HepG2 (cell line): ENCODE measurements around the gene GCLC. TPM values are rescaled to one million over a fixed set of nuclear protein-coding genes. Genes with fewer than 3 reads are reported as not detected.
A peak's percentile ranks its signal among the peaks of the same experiment; 100 is the strongest.

Source experiments
- ATAC-seq: fragments of 200-7000 bp; cut with Tn5 transposase; 3 replicates; pipeline ENCODE4 v1.9.1; 2020; ENCODE audit warnings: mild to moderate bottlenecking, moderate library complexity
- BruUV-seq: library from RNA; stranded (reverse); fragments of 400-500 nt; replicated peaks from 2 replicates; lab custom pipeline; 2021; lab: Mats Ljungman, UMichigan
- CTCF ChIA-PET: fragments of 300-600 bp; formaldehyde crosslinking; extraction: SDS; loops from one replicate; lab custom pipeline; 2021; ENCODE audit warnings: low total read pairs, inconsistent platforms, low intra/inter-chr PET ratio; lab: Yijun Ruan, JAX
- POLR2A ChIA-PET: fragments of 350-600 bp; sonication (Branson Sonifier 250); formaldehyde crosslinking; loops from one replicate; lab custom pipeline; 2020; ENCODE audit warnings: antibody characterized with exemption, inconsistent platforms; lab: Yijun Ruan, JAX
- DNase-seq: peaks from one replicate; pipeline ENCODE4 v3.0.0-alpha.2; 2015; ENCODE audit warnings: low spot score
- FAIRE-seq: peaks from 3 replicates; lab custom pipeline; 2011; peaks lifted over from hg19 to GRCh38; lab: Jason Lieb, UNC
- H2AFZ ChIP-seq: one replicate; pipeline ENCODE4 v1.6.1; 2011; ENCODE audit warnings: low read length, inconsistent platforms
- H3K27ac ChIP-seq: fragments of 300-600 bp; 3 replicates; pipeline ENCODE4 v1.8.0; 2011; ENCODE audit warnings: mixed run types, mild to moderate bottlenecking, mixed read lengths, low read length, inconsistent platforms; ENCODE audit not compliant: insufficient read depth; ENCODE audit errors: extremely low read length
- H3K27me3 ChIP-seq, 2 experiments: fragments of 200-600 bp in 1 of 2; 2 replicates in 1 of 2; 3 replicates in 1 of 2; pipeline versions ENCODE4 v1.6.0 to v1.8.0; 2011; ENCODE audit warnings: low read length in 2 of 2, mild to moderate bottlenecking in 2 of 2, moderate library complexity in 2 of 2, inconsistent platforms in 1 of 2; ENCODE audit not compliant: insufficient read depth in 2 of 2, control insufficient read depth in 1 of 2
- H3K36me3 ChIP-seq, 2 experiments: fragments of 200-600 bp in 1 of 2; replicated peaks in 1 of 2; 2 replicates in 1 of 2; 3 replicates in 1 of 2; pipeline versions ENCODE4 v1.5.1 to v1.8.0; 2011; ENCODE audit warnings: low read length in 2 of 2, inconsistent platforms in 1 of 2; ENCODE audit not compliant: insufficient read depth in 2 of 2, control insufficient read depth in 1 of 2
- H3K4me1 ChIP-seq: 2 replicates; pipeline ENCODE4 v1.5.1; 2012; ENCODE audit warnings: low read length, inconsistent platforms; ENCODE audit not compliant: insufficient read depth
- H3K4me2 ChIP-seq: 2 replicates; pipeline ENCODE4 v1.6.0; 2011; ENCODE audit warnings: low read depth, low read length, inconsistent platforms
- H3K4me3 ChIP-seq, 3 experiments: fragments of 200-600 bp in 1 of 3; sonication (generic), shearing (Covaris generic) in 1 of 3; replicated peaks in 1 of 3; 2 replicates each; pipeline ENCODE4 v1.5.1; 2011 to 2016; ENCODE audit warnings: low read length in 3 of 3, inconsistent platforms in 2 of 3, low read depth in 2 of 3, mild to moderate bottlenecking in 2 of 3, control low read depth in 1 of 3, mixed read lengths in 1 of 3; ENCODE audit not compliant: insufficient read depth in 1 of 3
- H3K79me2 ChIP-seq: one replicate; pipeline ENCODE4 v1.6.1; 2011; ENCODE audit warnings: low read length, inconsistent platforms; ENCODE audit not compliant: insufficient read depth
- H3K9ac ChIP-seq: 2 replicates; pipeline ENCODE4 v1.6.0; 2011; ENCODE audit warnings: mild to moderate bottlenecking, low read depth, low read length, inconsistent platforms; ENCODE audit not compliant: insufficient read depth
- H3K9me3 ChIP-seq: 2 replicates; pipeline ENCODE4 v1.5.1; 2012; ENCODE audit warnings: mild to moderate bottlenecking, low read length
- H4K20me1 ChIP-seq: 2 replicates; pipeline ENCODE4 v1.6.0; 2011; ENCODE audit warnings: inconsistent platforms, mild to moderate bottlenecking, low read length, moderate library complexity; ENCODE audit not compliant: insufficient read depth
- HIVEP1 ChIP-seq: sonication (generic); formaldehyde crosslinking; IDR thresholded peaks from 2 replicates; pipeline ENCODE4 v1.4.0; 2020; ENCODE audit warnings: mild to moderate bottlenecking, missing genetic modification reagents
- IRF9 ChIP-seq: sonication (generic); formaldehyde crosslinking; IDR thresholded peaks from 2 replicates; pipeline ENCODE4 v1.8.0; 2022; ENCODE audit warnings: missing genetic modification reagents, mild to moderate bottlenecking, borderline replicate concordance
- KLF16 ChIP-seq, 2 experiments: sonication (generic) in 1 of 2; formaldehyde crosslinking in 1 of 2; IDR thresholded peaks; 2 replicates each; pipeline versions ENCODE4 v1.6.1 to v1.8.0; 2016 to 2023; ENCODE audit warnings: missing genetic modification reagents in 2 of 2, missing compliant biosample characterization in 1 of 2
- NR0B2 ChIP-seq: sonication (generic); formaldehyde crosslinking; IDR thresholded peaks from 2 replicates; pipeline ENCODE4 v1.4.0; 2020; ENCODE audit warnings: mild to moderate bottlenecking, missing genetic modification reagents
- NR2C2 ChIP-seq: sonication (generic); formaldehyde crosslinking; IDR thresholded peaks from 2 replicates; pipeline ENCODE4 v1.4.0; 2020; ENCODE audit warnings: missing genetic modification reagents, mild to moderate bottlenecking, moderate library complexity, borderline replicate concordance
- POLR2A ChIP-seq, 2 experiments: IDR thresholded peaks; 2 replicates each; pipeline ENCODE4 v1.6.1; 2011; ENCODE audit warnings: low read depth in 2 of 2, low read length in 2 of 2, mild to moderate bottlenecking in 1 of 2, moderate library complexity in 1 of 2; ENCODE audit not compliant: insufficient read depth in 1 of 2
- SALL1 ChIP-seq: sonication (generic); formaldehyde crosslinking; IDR thresholded peaks from 2 replicates; pipeline ENCODE4 v1.8.0; 2022; ENCODE audit warnings: mild to moderate bottlenecking, missing genetic modification reagents
- THAP7 ChIP-seq: sonication (generic); formaldehyde crosslinking; IDR thresholded peaks from 2 replicates; pipeline ENCODE4 v1.8.1; 2023; ENCODE audit warnings: mild to moderate bottlenecking, missing genetic modification reagents
- ZHX2 ChIP-seq, 2 experiments: sonication (generic) in 1 of 2; formaldehyde crosslinking in 1 of 2; IDR thresholded peaks; 2 replicates each; pipeline versions ENCODE4 v1.6.1 to v1.9.0; 2014 to 2022; ENCODE audit warnings: antibody characterized with exemption in 1 of 2, borderline replicate concordance in 1 of 2, inconsistent platforms in 1 of 2, low read depth in 1 of 2, missing genetic modification reagents in 1 of 2
- ZMAT3 ChIP-seq: sonication (generic); formaldehyde crosslinking; conservative IDR thresholded peaks from 2 replicates; pipeline ENCODE4 v1.7.0; 2021; ENCODE audit warnings: missing genetic modification reagents
- ZNF138 ChIP-seq: sonication (generic); formaldehyde crosslinking; IDR thresholded peaks from 2 replicates; pipeline ENCODE4 v1.5.0; 2020; ENCODE audit warnings: mild to moderate bottlenecking, low read depth, missing genetic modification reagents
- ZNF441 ChIP-seq: sonication (generic); formaldehyde crosslinking; IDR thresholded peaks from 2 replicates; pipeline ENCODE4 v1.7.0; 2021; ENCODE audit warnings: missing genetic modification reagents, borderline replicate concordance
- ZNF598 ChIP-seq: sonication (generic); formaldehyde crosslinking; IDR thresholded peaks from 2 replicates; pipeline ENCODE4 v1.5.1; 2020; ENCODE audit warnings: mild to moderate bottlenecking, missing genetic modification reagents, borderline replicate concordance
- WGBS: methylation state at CpG from one replicate; pipeline ENCODE4 v1.1.6; 2017; ENCODE audit warnings: low lambda C conversion rate; 5-methylcytosine and 5-hydroxymethylcytosine counted together
- in situ Hi-C: cut with HindIII; loops from 2 replicates; pipeline ENCODE4 v1.10.0; 2017; ENCODE audit warnings: low pct_unique_long_range_greater_than_20kb; ENCODE audit not compliant: extremely low pct_ligation_motif_present
- intact Hi-C: fragments of 100-400 bp; cut with micrococcal nuclease; formaldehyde crosslinking; loops from one replicate; pipeline ENCODE4 v1.10.0; 2022; ENCODE audit not compliant: unreplicated experiment
- polyA plus RNA-seq, 8 experiments: library from polyadenylated mRNA; depleted of rRNA in 3 of 8; stranded (reverse) in 7 of 8; unstranded in 1 of 8; fragments of >200 nt; fragmentation: Illumina TruSeq in 4 of 8; extraction: Trizol in 4 of 8; gene quantifications; 2 replicates each; pipeline versions ENCODE4 v1.2.1 to v1.2.3, GENCODE V29; 2011 to 2016; ENCODE audit warnings: low read depth in 4 of 8, missing spikeins in 1 of 8, mixed read lengths in 1 of 8; ENCODE audit not compliant: insufficient read depth in 1 of 8
- total RNA-seq, 5 experiments: library from RNA; depleted of rRNA; stranded (reverse); fragments of >200 nt; fragmentation: Illumina TruSeq; extraction: Trizol; gene quantifications; 2 replicates each; pipeline ENCODE4 v1.2.3, GENCODE V29; 2016; ENCODE audit warnings: low read depth in 1 of 5

Gene GCLC
- total and polyA plus RNA-seq, 2 of the 13 experiments (the other 11 are each of a cell fraction or from before 2014, with no cell fraction given), result 35.3 to 84.6 TPM

GRCh38 chr6:53547811-53548496 is 3.1 kb upstream of the GCLC start:
- Histone ChIP-seq H3K4me3 (peak overlapping the region; percentile 66 to 85 (median 78)), H3K9me3 (no peaks in the 10 kb centered on the region), H3K9ac (peak overlapping the region; percentile 78), H3K4me2 (peak overlapping the region; percentile 91), H3K4me1 (peaks cover 36% of the 10 kb centered on the region), H3K27me3 (no peaks in the 10 kb centered on the region; a peak in 1 of 5 replicates), H4K20me1 (peaks cover 7% of the 10 kb centered on the region; the same call in 1 of the 2 replicates), H3K27ac (peak overlapping the region; percentile 77), H2AFZ (peak overlapping the region; percentile 85), H3K79me2 (peaks cover 22% of the 10 kb centered on the region), H3K36me3 (no peaks in the 10 kb centered on the region)
- ChIA-PET POLR2A (interaction anchor here (0.6 to 3.5 kb wide), 14 partner anchors 9 to 247 kb away, joined by 3 to 35 read pairs (median 4); partner anchors contain the start of gene LRRC1), CTCF (interaction anchor here (1.4 kb wide), 1 partner anchor 104 kb away, joined by 5 read pairs; no protein-coding TSS in a partner anchor)
- intact Hi-C loops, result loop anchor here (1.0 to 5.0 kb wide), 3 partner anchors 67 to 104 kb away; no protein-coding TSS in a partner anchor
- FAIRE-seq, result peak; percentile 39
- DNase-seq, result peak; percentile 94
- peak; percentile 82 for ATAC-seq
- in situ Hi-C loops, result loop anchor here (5.0 kb wide), 3 partner anchors 64 to 244 kb away; no protein-coding TSS in a partner anchor
- WGBS, result 8% methylated on average over 46 of the region's 57 CpGs
- BruUV-seq, result no TSS peak
- TF ChIP-seq ZNF598 (CRISPR knock-in tag) (peak; percentile 98), ZNF138 (CRISPR knock-in tag) (peak; percentile 98; the same call in 1 of the 2 replicates), ZMAT3 (peak; percentile 95), IRF9 (peak; percentile 98), POLR2A (IDR thresholded peaks at IDR 0.05; ENCODE audit: insufficient read depth in 1 of 2, low read depth in 2 of 2, low read length in 2 of 2) (peak; percentile 86 to 87), ZNF441 (CRISPR knock-in tag) (peak; percentile 93), NR0B2 (CRISPR knock-in tag) (peak; percentile 91; the same call in 1 of the 2 replicates), THAP7 (CRISPR knock-in tag) (peak; percentile 93), SALL1 (peak; percentile 99), NR2C2 (peak; percentile 94), ZHX2 (IDR thresholded peaks at IDR 0.05; ENCODE audit: low read depth) (peak; percentile 86), ZHX2 (CRISPR knock-in tag; IDR thresholded peaks at IDR 0.05; ENCODE audit: borderline replicate concordance) (peak; percentile 87; the same call in 1 of the 2 replicates), KLF16 (CRISPR knock-in tag; IDR thresholded peaks at IDR 0.05) (peak in 1 of 2 experiments; percentile 100; a peak in 2 of 4 replicates), HIVEP1 (CRISPR knock-in tag) (peak; percentile 73; the same call in 1 of the 2 replicates)
